HepG2 (cell line): ENCODE measurements around the gene ARFGEF3. TPM values are rescaled to one million over a fixed set of nuclear protein-coding genes. Genes with fewer than 3 reads are reported as not detected.

Source experiments
- ATAC-seq: fragments of 200-7000 bp; cut with Tn5 transposase; 3 replicates; pipeline ENCODE4 v1.9.1; 2020; ENCODE audit warnings: mild to moderate bottlenecking, moderate library complexity
- BruUV-seq: library from RNA; stranded (reverse); fragments of 400-500 nt; replicated peaks from 2 replicates; lab custom pipeline; 2021; lab: Mats Ljungman, UMichigan
- CTCF ChIA-PET: fragments of 300-600 bp; formaldehyde crosslinking; extraction: SDS; loops from one replicate; lab custom pipeline; 2021; ENCODE audit warnings: low total read pairs, inconsistent platforms, low intra/inter-chr PET ratio; lab: Yijun Ruan, JAX
- POLR2A ChIA-PET: fragments of 350-600 bp; sonication (Branson Sonifier 250); formaldehyde crosslinking; loops from one replicate; lab custom pipeline; 2020; ENCODE audit warnings: antibody characterized with exemption, inconsistent platforms; lab: Yijun Ruan, JAX
- DNase-seq: peaks from one replicate; pipeline ENCODE4 v3.0.0-alpha.2; 2015; ENCODE audit warnings: low spot score
- FAIRE-seq: peaks from 3 replicates; lab custom pipeline; 2011; peaks lifted over from hg19 to GRCh38; lab: Jason Lieb, UNC
- H2AFZ ChIP-seq: one replicate; pipeline ENCODE4 v1.6.1; 2011; ENCODE audit warnings: low read length, inconsistent platforms
- H3K27ac ChIP-seq: fragments of 300-600 bp; 3 replicates; pipeline ENCODE4 v1.8.0; 2011; ENCODE audit warnings: mixed run types, mild to moderate bottlenecking, mixed read lengths, low read length, inconsistent platforms; ENCODE audit not compliant: insufficient read depth; ENCODE audit errors: extremely low read length
- H3K27me3 ChIP-seq, 2 experiments: fragments of 200-600 bp in 1 of 2; 2 replicates in 1 of 2; 3 replicates in 1 of 2; pipeline versions ENCODE4 v1.6.0 to v1.8.0; 2011; ENCODE audit warnings: low read length in 2 of 2, mild to moderate bottlenecking in 2 of 2, moderate library complexity in 2 of 2, inconsistent platforms in 1 of 2; ENCODE audit not compliant: insufficient read depth in 2 of 2, control insufficient read depth in 1 of 2
- H3K36me3 ChIP-seq, 2 experiments: fragments of 200-600 bp in 1 of 2; replicated peaks in 1 of 2; 2 replicates in 1 of 2; 3 replicates in 1 of 2; pipeline versions ENCODE4 v1.5.1 to v1.8.0; 2011; ENCODE audit warnings: low read length in 2 of 2, inconsistent platforms in 1 of 2; ENCODE audit not compliant: insufficient read depth in 2 of 2, control insufficient read depth in 1 of 2
- H3K4me1 ChIP-seq: 2 replicates; pipeline ENCODE4 v1.5.1; 2012; ENCODE audit warnings: low read length, inconsistent platforms; ENCODE audit not compliant: insufficient read depth
- H3K4me2 ChIP-seq: 2 replicates; pipeline ENCODE4 v1.6.0; 2011; ENCODE audit warnings: low read depth, low read length, inconsistent platforms
- H3K4me3 ChIP-seq, 3 experiments: fragments of 200-600 bp in 1 of 3; sonication (generic), shearing (Covaris generic) in 1 of 3; replicated peaks in 1 of 3; 2 replicates each; pipeline ENCODE4 v1.5.1; 2011 to 2016; ENCODE audit warnings: low read length in 3 of 3, inconsistent platforms in 2 of 3, low read depth in 2 of 3, mild to moderate bottlenecking in 2 of 3, control low read depth in 1 of 3, mixed read lengths in 1 of 3; ENCODE audit not compliant: insufficient read depth in 1 of 3
- H3K79me2 ChIP-seq: one replicate; pipeline ENCODE4 v1.6.1; 2011; ENCODE audit warnings: low read length, inconsistent platforms; ENCODE audit not compliant: insufficient read depth
- H3K9ac ChIP-seq: 2 replicates; pipeline ENCODE4 v1.6.0; 2011; ENCODE audit warnings: mild to moderate bottlenecking, low read depth, low read length, inconsistent platforms; ENCODE audit not compliant: insufficient read depth
- H3K9me3 ChIP-seq: 2 replicates; pipeline ENCODE4 v1.5.1; 2012; ENCODE audit warnings: mild to moderate bottlenecking, low read length
- H4K20me1 ChIP-seq: 2 replicates; pipeline ENCODE4 v1.6.0; 2011; ENCODE audit warnings: inconsistent platforms, mild to moderate bottlenecking, low read length, moderate library complexity; ENCODE audit not compliant: insufficient read depth
- CBFB ChIP-seq: sonication (generic); formaldehyde crosslinking; IDR thresholded peaks from 2 replicates; pipeline ENCODE4 v1.4.0; 2020; ENCODE audit warnings: missing genetic modification reagents
- CCAR2 ChIP-seq: fragments of 200-400 bp; formaldehyde crosslinking; optimal IDR thresholded peaks from 2 replicates; pipeline ENCODE3; 2018; ENCODE audit warnings: low read depth, mild to moderate bottlenecking, low read length, moderate library complexity
- GATAD2A ChIP-seq: IDR thresholded peaks from 2 replicates; pipeline ENCODE4 v1.6.1; 2016
- HMG20B ChIP-seq: conservative IDR thresholded peaks from 2 replicates; pipeline ENCODE4 v1.6.1; 2016; ENCODE audit warnings: missing genetic modification reagents, missing compliant biosample characterization
- MAFF ChIP-seq: IDR thresholded peaks from 2 replicates; pipeline ENCODE4 v1.6.1; 2011; ENCODE audit warnings: low read depth, low read length, improper control_type of control experiment
- MTF2 ChIP-seq: sonication (generic); formaldehyde crosslinking; IDR thresholded peaks from 2 replicates; pipeline ENCODE4 v1.5.0; 2020; ENCODE audit warnings: missing genetic modification reagents, borderline replicate concordance
- SRSF9 ChIP-seq: fragments of 200-400 bp; formaldehyde crosslinking; IDR thresholded peaks from 2 replicates; pipeline ENCODE4 v1.6.1; 2018; ENCODE audit warnings: borderline replicate concordance, mild to moderate bottlenecking, low read depth, low read length; ENCODE audit not compliant: insufficient read depth, poor library complexity, severe bottlenecking
- TEAD2 ChIP-seq: sonication (generic); formaldehyde crosslinking; IDR thresholded peaks from 2 replicates; pipeline ENCODE4 v1.9.0; 2021; ENCODE audit warnings: missing genetic modification reagents
- ZBTB3 ChIP-seq: sonication (generic); formaldehyde crosslinking; IDR thresholded peaks from 2 replicates; pipeline ENCODE4 v1.4.0; 2020; ENCODE audit warnings: low read depth, mild to moderate bottlenecking, moderate library complexity, missing genetic modification reagents, borderline replicate concordance
- ZFP1 ChIP-seq: IDR thresholded peaks from 2 replicates; pipeline ENCODE4 v1.6.1; 2016
- ZNF232 ChIP-seq: sonication (generic); formaldehyde crosslinking; IDR thresholded peaks from 2 replicates; pipeline ENCODE4 v1.4.0; 2020; ENCODE audit warnings: missing genetic modification reagents, borderline replicate concordance
- ZNF281 ChIP-seq: sonication (generic); formaldehyde crosslinking; IDR thresholded peaks from 2 replicates; pipeline ENCODE4 v1.4.0; 2020; ENCODE audit warnings: missing genetic modification reagents, borderline replicate concordance
- ZNF30 ChIP-seq: sonication (generic); formaldehyde crosslinking; IDR thresholded peaks from 2 replicates; pipeline ENCODE4 v1.5.0; 2020; ENCODE audit warnings: mild to moderate bottlenecking, missing genetic modification reagents
- ZNF510 ChIP-seq: sonication (generic); formaldehyde crosslinking; IDR thresholded peaks from 2 replicates; pipeline ENCODE4 v1.4.0; 2020; ENCODE audit warnings: low read depth, mild to moderate bottlenecking, missing genetic modification reagents
- ZNF703 ChIP-seq: sonication (generic); formaldehyde crosslinking; IDR thresholded peaks from 2 replicates; pipeline ENCODE4 v1.5.1; 2020; ENCODE audit warnings: missing genetic modification reagents, mild to moderate bottlenecking, moderate library complexity, borderline replicate concordance
- ZNF746 ChIP-seq: sonication (generic); formaldehyde crosslinking; IDR thresholded peaks from 2 replicates; pipeline ENCODE4 v1.8.0; 2022; ENCODE audit warnings: mild to moderate bottlenecking, missing genetic modification reagents
- WGBS: methylation state at CpG from one replicate; pipeline ENCODE4 v1.1.6; 2017; ENCODE audit warnings: low lambda C conversion rate; 5-methylcytosine and 5-hydroxymethylcytosine counted together
- in situ Hi-C: cut with HindIII; loops from 2 replicates; pipeline ENCODE4 v1.10.0; 2017; ENCODE audit warnings: low pct_unique_long_range_greater_than_20kb; ENCODE audit not compliant: extremely low pct_ligation_motif_present
- intact Hi-C: fragments of 100-400 bp; cut with micrococcal nuclease; formaldehyde crosslinking; loops from one replicate; pipeline ENCODE4 v1.10.0; 2022; ENCODE audit not compliant: unreplicated experiment
- polyA plus RNA-seq, 8 experiments: library from polyadenylated mRNA; depleted of rRNA in 3 of 8; stranded (reverse) in 7 of 8; unstranded in 1 of 8; fragments of >200 nt; fragmentation: Illumina TruSeq in 4 of 8; extraction: Trizol in 4 of 8; gene quantifications; 2 replicates each; pipeline versions ENCODE4 v1.2.1 to v1.2.3, GENCODE V29; 2011 to 2016; ENCODE audit warnings: low read depth in 4 of 8, missing spikeins in 1 of 8, mixed read lengths in 1 of 8; ENCODE audit not compliant: insufficient read depth in 1 of 8
- total RNA-seq, 5 experiments: library from RNA; depleted of rRNA; stranded (reverse); fragments of >200 nt; fragmentation: Illumina TruSeq; extraction: Trizol; gene quantifications; 2 replicates each; pipeline ENCODE4 v1.2.3, GENCODE V29; 2016; ENCODE audit warnings: low read depth in 1 of 5
- TF ChIP-seq, protein P1 (sequence below): sonication (generic); formaldehyde crosslinking; IDR thresholded peaks from 2 replicates; pipeline ENCODE4 v1.5.1; 2020; ENCODE audit warnings: mild to moderate bottlenecking, missing genetic modification reagents, moderate library complexity
- TF ChIP-seq, protein P2 (sequence below): sonication (generic); formaldehyde crosslinking; IDR thresholded peaks from 2 replicates; pipeline ENCODE4 v1.5.1; 2020; ENCODE audit warnings: missing genetic modification reagents, mild to moderate bottlenecking, borderline replicate concordance

ARFGEF3 gene
- total and polyA plus RNA-seq, 2 of the 13 experiments (the other 11 are each of a cell fraction or from before 2014, with no cell fraction given) = 0.60 to 2.6 TPM

- Histone ChIP-seq H4K20me1 (no peaks in the 10 kb centered on the region), H3K4me2 (no peak overlapping the region), H3K27ac (no peak overlapping the region), H3K4me3 (no peak overlapping the region), H3K4me1 (peaks cover 18% of the 10 kb centered on the region), H2AFZ (no peak overlapping the region), H3K36me3 (no peaks in the 10 kb centered on the region), H3K79me2 (no peaks in the 10 kb centered on the region), H3K9me3 (no peaks in the 10 kb centered on the region), H3K9ac (no peak overlapping the region), H3K27me3 (no peaks in the 10 kb centered on the region)
- DNase-seq = no peak
- FAIRE-seq = no peak
- ChIA-PET POLR2A (no interaction called here), CTCF (interaction anchor here (1.3 to 3.4 kb wide), 4 partner anchors 161 to 286 kb away, joined by 3 to 53 read pairs (median 30); partner anchors contain the start of gene HEBP2)
- WGBS = 66% methylated on average over 8 of the region's 8 CpGs
- in situ Hi-C loops (loop anchor here (5.0 to 10.0 kb wide), 5 partner anchors 170 to 647 kb away; partner anchors contain the start of gene HEBP2), intact Hi-C loops (loop anchor here (2.0 to 5.0 kb wide), 4 partner anchors 93 to 650 kb away; no protein-coding TSS in a partner anchor)
- no peak for ATAC-seq
- TF ChIP-seq ZNF510 (CRISPR knock-in tag) (no peak), HMG20B (CRISPR knock-in tag) (no peak), TEAD2 (CRISPR knock-in tag) (no peak), CCAR2 (no peak), CBFB (CRISPR knock-in tag) (no peak), MAFF (no peak), ZNF746 (CRISPR knock-in tag) (no peak), MTF2 (CRISPR knock-in tag) (no peak), ZBTB3 (no peak), ZFP1 (CRISPR knock-in tag) (no peak), ZNF232 (CRISPR knock-in tag) (no peak), ZNF281 (CRISPR knock-in tag) (no peak), GATAD2A (CRISPR knock-in tag) (no peak), ZNF703 (no peak), ZNF30 (CRISPR knock-in tag) (no peak), SRSF9 (no peak)
- TF ChIP-seq, protein P1, sequence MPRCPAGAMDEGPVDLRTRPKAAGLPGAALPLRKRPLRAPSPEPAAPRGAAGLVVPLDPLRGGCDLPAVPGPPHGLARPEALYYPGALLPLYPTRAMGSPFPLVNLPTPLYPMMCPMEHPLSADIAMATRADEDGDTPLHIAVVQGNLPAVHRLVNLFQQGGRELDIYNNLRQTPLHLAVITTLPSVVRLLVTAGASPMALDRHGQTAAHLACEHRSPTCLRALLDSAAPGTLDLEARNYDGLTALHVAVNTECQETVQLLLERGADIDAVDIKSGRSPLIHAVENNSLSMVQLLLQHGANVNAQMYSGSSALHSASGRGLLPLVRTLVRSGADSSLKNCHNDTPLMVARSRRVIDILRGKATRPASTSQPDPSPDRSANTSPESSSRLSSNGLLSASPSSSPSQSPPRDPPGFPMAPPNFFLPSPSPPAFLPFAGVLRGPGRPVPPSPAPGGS (CRISPR knock-in tag) = no peak
- TF ChIP-seq, protein P2, sequence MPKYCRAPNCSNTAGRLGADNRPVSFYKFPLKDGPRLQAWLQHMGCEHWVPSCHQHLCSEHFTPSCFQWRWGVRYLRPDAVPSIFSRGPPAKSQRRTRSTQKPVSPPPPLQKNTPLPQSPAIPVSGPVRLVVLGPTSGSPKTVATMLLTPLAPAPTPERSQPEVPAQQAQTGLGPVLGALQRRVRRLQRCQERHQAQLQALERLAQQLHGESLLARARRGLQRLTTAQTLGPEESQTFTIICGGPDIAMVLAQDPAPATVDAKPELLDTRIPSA (CRISPR knock-in tag) = no peak
- no TSS peak for BruUV-seq
Observed at GRCh38 chr6:138117376-138117914, 44.3 kb upstream of the ARFGEF3 start.
